H9 (cell line): Measurements from ENCODE around the gene SECISBP2. TPM values are rescaled to one million over a fixed set of nuclear protein-coding genes. Genes with fewer than 3 reads are reported as not detected.

ENCODE experiments used
- DNase-seq: peaks from one replicate; pipeline ENCODE4 v3.0.0-alpha.2; 2017
- H2AFZ ChIP-seq: one replicate; pipeline ENCODE4 v1.6.1; 2013; ENCODE audit warnings: mild to moderate bottlenecking, low read length, control low read depth, moderate library complexity
- H2AK5ac ChIP-seq: 2 replicates; pipeline ENCODE4 v1.6.1; 2013; ENCODE audit warnings: low read length, control low read depth, mixed read lengths; ENCODE audit not compliant: insufficient read length
- H2BK120ac ChIP-seq: one replicate; pipeline ENCODE4 v1.6.1; 2013; ENCODE audit warnings: low read depth, mild to moderate bottlenecking, low read length, control low read depth, inconsistent platforms; ENCODE audit not compliant: poor library complexity, severe bottlenecking
- H2BK12ac ChIP-seq: 2 replicates; pipeline ENCODE4 v1.6.1; 2013; ENCODE audit warnings: low read length, control low read depth, mixed read lengths, low read depth; ENCODE audit not compliant: insufficient read length
- H2BK15ac ChIP-seq: 2 replicates; pipeline ENCODE4 v1.6.1; 2013; ENCODE audit warnings: low read depth, low read length, control low read depth
- H2BK20ac ChIP-seq: one replicate; pipeline ENCODE4 v1.6.1; 2013; ENCODE audit warnings: low read depth, mild to moderate bottlenecking, low read length, control low read depth, inconsistent platforms; ENCODE audit not compliant: poor library complexity, severe bottlenecking
- H2BK5ac ChIP-seq: 2 replicates; pipeline ENCODE4 v1.6.1; 2013; ENCODE audit warnings: low read length, control low read depth, mixed read lengths; ENCODE audit not compliant: insufficient read length
- H3K14ac ChIP-seq: 2 replicates; pipeline ENCODE4 v1.6.1; 2013; ENCODE audit warnings: low read length, control low read depth; ENCODE audit not compliant: insufficient read depth
- H3K18ac ChIP-seq: 2 replicates; pipeline ENCODE4 v1.6.1; 2013; ENCODE audit warnings: low read depth, mild to moderate bottlenecking, mixed read lengths, low read length, control low read depth; ENCODE audit not compliant: insufficient read length
- H3K23ac ChIP-seq: 2 replicates; pipeline ENCODE4 v1.6.1; 2013; ENCODE audit warnings: low read length, control low read depth, mixed read lengths, low read depth; ENCODE audit not compliant: insufficient read length
- H3K23me2 ChIP-seq: 2 replicates; pipeline ENCODE4 v1.6.1; 2013; ENCODE audit warnings: low read depth, mild to moderate bottlenecking, mixed read lengths, low read length, control low read depth; ENCODE audit not compliant: insufficient read length, poor library complexity, severe bottlenecking
- H3K27ac ChIP-seq: 2 replicates; pipeline ENCODE4 v1.5.1; 2013; ENCODE audit warnings: low read length, control low read depth, mixed read lengths, low read depth; ENCODE audit not compliant: insufficient read length
- H3K27me3 ChIP-seq: 2 replicates; pipeline ENCODE4 v1.6.1; 2013; ENCODE audit warnings: low read length, control low read depth, inconsistent platforms; ENCODE audit not compliant: insufficient read depth
- H3K4ac ChIP-seq: 2 replicates; pipeline ENCODE4 v1.6.1; 2013; ENCODE audit warnings: low read depth, mild to moderate bottlenecking, control low read depth, inconsistent platforms, low read length, moderate library complexity
- H3K4me1 ChIP-seq: 2 replicates; pipeline ENCODE4 v1.6.1; 2013; ENCODE audit warnings: low read length, control low read depth, inconsistent platforms; ENCODE audit not compliant: insufficient read depth
- H3K4me2 ChIP-seq: 2 replicates; pipeline ENCODE4 v1.6.1; 2013; ENCODE audit warnings: low read length, control low read depth, mixed read lengths; ENCODE audit not compliant: insufficient read length, insufficient read depth
- H3K56ac ChIP-seq: 2 replicates; pipeline ENCODE4 v1.6.1; 2013; ENCODE audit warnings: low read depth, mild to moderate bottlenecking, mixed read lengths, low read length, control low read depth; ENCODE audit not compliant: insufficient read length
- H3K79me1 ChIP-seq: 2 replicates; pipeline ENCODE4 v1.6.1; 2013; ENCODE audit warnings: low read depth, mild to moderate bottlenecking, moderate library complexity, low read length, control low read depth, inconsistent platforms; ENCODE audit not compliant: insufficient read depth, poor library complexity, severe bottlenecking
- H3K79me2 ChIP-seq: 2 replicates; pipeline ENCODE4 v1.6.1; 2013; ENCODE audit warnings: low read length, control low read depth, inconsistent platforms; ENCODE audit not compliant: insufficient read depth
- H3K9ac ChIP-seq: 2 replicates; pipeline ENCODE4 v1.6.1; 2013; ENCODE audit warnings: low read length, control low read depth, mixed read lengths; ENCODE audit not compliant: insufficient read length; ENCODE audit errors: extremely low read depth
- H3K9me3 ChIP-seq: one replicate; pipeline ENCODE4 v1.6.1; 2013; ENCODE audit warnings: low read depth, low read length, inconsistent platforms; ENCODE audit not compliant: control insufficient read depth
- H3T11ph ChIP-seq: one replicate; pipeline ENCODE4 v1.6.1; 2013; ENCODE audit warnings: mild to moderate bottlenecking, low read length, control low read depth, inconsistent platforms
- H4K20me1 ChIP-seq: one replicate; pipeline ENCODE4 v1.6.1; 2013; ENCODE audit not compliant: control insufficient read depth, insufficient read length, insufficient read depth
- H4K5ac ChIP-seq: 2 replicates; pipeline ENCODE4 v1.6.1; 2013; ENCODE audit warnings: low read depth, mild to moderate bottlenecking, mixed read lengths, low read length, control low read depth; ENCODE audit not compliant: insufficient read length
- H4K8ac ChIP-seq: replicated peaks from 2 replicates; pipeline ENCODE4 v1.6.1; 2013; ENCODE audit warnings: low read length, control low read depth, mixed read lengths, low read depth; ENCODE audit not compliant: insufficient read length
- H4K91ac ChIP-seq: 2 replicates; pipeline ENCODE4 v1.6.1; 2013; ENCODE audit warnings: low read depth, mild to moderate bottlenecking, moderate library complexity, mixed read lengths, low read length, control low read depth; ENCODE audit not compliant: insufficient read length
- H3K27ac Mint-ChIP-seq, 3 experiments: 2 replicates in 2 of 3; 3 replicates in 1 of 3; pipeline ENCODE4 v1.8.0; 2020 to 2021; ENCODE audit warnings: mixed read lengths in 3 of 3, mild to moderate bottlenecking in 1 of 3, moderate library complexity in 1 of 3
- H3K27me3 Mint-ChIP-seq: 2 replicates; pipeline ENCODE4 v1.8.0; 2021; ENCODE audit warnings: low read depth, mild to moderate bottlenecking, moderate library complexity, mixed read lengths
- H3K36me3 Mint-ChIP-seq, 3 experiments: 2 replicates in 2 of 3; 3 replicates in 1 of 3; pipeline ENCODE4 v1.8.0; 2020 to 2021; ENCODE audit warnings: low read depth in 3 of 3, mixed read lengths in 3 of 3; ENCODE audit not compliant: insufficient read depth in 1 of 3
- H3K4me1 Mint-ChIP-seq, 2 experiments: 2 replicates each; pipeline ENCODE4 v1.8.0; 2020; ENCODE audit warnings: mixed read lengths in 2 of 2
- H3K4me3 Mint-ChIP-seq, 2 experiments: 2 replicates in 1 of 2; 3 replicates in 1 of 2; pipeline ENCODE4 v1.8.0; 2020 to 2021; ENCODE audit warnings: mild to moderate bottlenecking in 2 of 2, mixed read lengths in 2 of 2, moderate library complexity in 1 of 2
- H3K9me3 Mint-ChIP-seq, 2 experiments: 2 replicates in 1 of 2; 3 replicates in 1 of 2; pipeline ENCODE4 v1.8.0; 2020; ENCODE audit warnings: mild to moderate bottlenecking in 2 of 2, mixed read lengths in 2 of 2, moderate library complexity in 1 of 2
- WGBS: extraction: QIAGEN DNeasy Blood & Tissue Kit; methylation state at CpG from one replicate; pipeline ENCODE4 v1.1.7; 2013; ENCODE audit warnings: missing lambda C conversion rate, low lambda C conversion rate, mixed read lengths; ENCODE audit not compliant: insufficient read length; ENCODE audit errors: extremely low coverage; 5-methylcytosine and 5-hydroxymethylcytosine counted together
- total RNA-seq: library from RNA; stranded (reverse); gene quantifications from 2 replicates; pipeline ENCODE4 v1.2.1, GENCODE V29; 2021
- TF ChIP-seq, protein P1 (sequence below): fragments of 200-600 bp; sonication (generic); conservative IDR thresholded peaks from 3 replicates; pipeline ENCODE4 v1.8.0; 2021; ENCODE audit warnings: antibody characterized with exemption, mild to moderate bottlenecking

Gene SECISBP2
- total RNA-seq, 1 experiment from 2014 or later = 62.7 TPM

DNA sequence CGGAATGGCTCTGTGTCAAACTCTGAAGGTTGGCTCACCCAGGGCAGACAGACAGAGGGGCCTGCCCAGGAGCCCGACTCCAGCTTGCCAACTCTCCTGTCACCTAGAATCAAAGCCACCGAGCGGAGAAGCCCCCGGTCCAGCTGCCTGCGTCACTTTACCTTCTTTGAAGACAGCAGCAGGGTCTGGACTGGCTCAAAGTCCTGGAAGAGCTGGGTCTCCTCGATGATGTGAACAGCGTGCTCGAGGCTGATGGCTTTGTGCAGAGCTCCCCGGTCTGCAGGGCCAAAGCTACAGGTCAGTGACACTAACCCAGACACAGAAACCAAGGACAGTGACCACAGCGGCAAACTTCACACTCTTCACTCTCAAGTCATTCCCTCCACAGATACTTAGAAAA lies 67.9 kb downstream of the SECISBP2 start:
- Histone ChIP-seq H2BK20ac (no peak overlapping the region), H2BK15ac (no peak overlapping the region), H4K91ac (no peak overlapping the region), H2BK12ac (no peak overlapping the region), H3K79me1 (no peaks in the 10 kb centered on the region), H3K23ac (no peak overlapping the region), H2AK5ac (no peak overlapping the region), H3K18ac (no peak overlapping the region), H2AFZ (no peak overlapping the region), H4K8ac (no peak overlapping the region), H3T11ph (no peak overlapping the region), H3K23me2 (no peaks in the 10 kb centered on the region), H3K9ac (no peak overlapping the region), H3K27ac (no peak overlapping the region), H4K5ac (no peak overlapping the region), H2BK5ac (no peak overlapping the region), H4K20me1 (no peaks in the 10 kb centered on the region), H3K4me2 (no peak overlapping the region), H3K79me2 (no peaks in the 10 kb centered on the region), H3K27me3 (no peaks in the 10 kb centered on the region), H3K4ac (no peak overlapping the region), H3K56ac (no peak overlapping the region), H3K9me3 (no peaks in the 10 kb centered on the region), H3K4me1 (no peaks in the 10 kb centered on the region), H3K14ac (no peak overlapping the region), H2BK120ac (no peak overlapping the region)
- Mint-ChIP-seq H3K4me3 (no peak overlapping the region), H3K27ac (peak overlapping the region in 1 of 3 experiments; percentile 79; a peak in 1 of 7 replicates), H3K9me3 (no peaks in the 10 kb centered on the region), H3K36me3 (peaks cover 21 to 90% (median 79%) of the 10 kb centered on the region in 3 experiments; a peak in 6 of 7 replicates), H3K4me1 (peaks cover 0 to 2% of the 10 kb centered on the region in 2 experiments; a peak in 1 of 4 replicates), H3K27me3 (no peaks in the 10 kb centered on the region; the same call in 1 of the 2 replicates)
- TF ChIP-seq, protein P1, sequence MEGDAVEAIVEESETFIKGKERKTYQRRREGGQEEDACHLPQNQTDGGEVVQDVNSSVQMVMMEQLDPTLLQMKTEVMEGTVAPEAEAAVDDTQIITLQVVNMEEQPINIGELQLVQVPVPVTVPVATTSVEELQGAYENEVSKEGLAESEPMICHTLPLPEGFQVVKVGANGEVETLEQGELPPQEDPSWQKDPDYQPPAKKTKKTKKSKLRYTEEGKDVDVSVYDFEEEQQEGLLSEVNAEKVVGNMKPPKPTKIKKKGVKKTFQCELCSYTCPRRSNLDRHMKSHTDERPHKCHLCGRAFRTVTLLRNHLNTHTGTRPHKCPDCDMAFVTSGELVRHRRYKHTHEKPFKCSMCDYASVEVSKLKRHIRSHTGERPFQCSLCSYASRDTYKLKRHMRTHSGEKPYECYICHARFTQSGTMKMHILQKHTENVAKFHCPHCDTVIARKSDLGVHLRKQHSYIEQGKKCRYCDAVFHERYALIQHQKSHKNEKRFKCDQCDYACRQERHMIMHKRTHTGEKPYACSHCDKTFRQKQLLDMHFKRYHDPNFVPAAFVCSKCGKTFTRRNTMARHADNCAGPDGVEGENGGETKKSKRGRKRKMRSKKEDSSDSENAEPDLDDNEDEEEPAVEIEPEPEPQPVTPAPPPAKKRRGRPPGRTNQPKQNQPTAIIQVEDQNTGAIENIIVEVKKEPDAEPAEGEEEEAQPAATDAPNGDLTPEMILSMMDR = no peak
- DNase-seq = no peak
- no CpG with 5 or more reads among the region's 11 CpGs for WGBS
